ENCODE results near the gene IFT74. TPM values are rescaled to one million over a fixed set of nuclear protein-coding genes. Genes with fewer than 3 reads are reported as not detected.

IFT74 gene
- total and polyA plus RNA-seq, 10 of the 15 experiments (the other 5 are each of a cell fraction or from before 2014, with no cell fraction given): 7.6 to 15.4 (median 12.3) TPM

DNA sequence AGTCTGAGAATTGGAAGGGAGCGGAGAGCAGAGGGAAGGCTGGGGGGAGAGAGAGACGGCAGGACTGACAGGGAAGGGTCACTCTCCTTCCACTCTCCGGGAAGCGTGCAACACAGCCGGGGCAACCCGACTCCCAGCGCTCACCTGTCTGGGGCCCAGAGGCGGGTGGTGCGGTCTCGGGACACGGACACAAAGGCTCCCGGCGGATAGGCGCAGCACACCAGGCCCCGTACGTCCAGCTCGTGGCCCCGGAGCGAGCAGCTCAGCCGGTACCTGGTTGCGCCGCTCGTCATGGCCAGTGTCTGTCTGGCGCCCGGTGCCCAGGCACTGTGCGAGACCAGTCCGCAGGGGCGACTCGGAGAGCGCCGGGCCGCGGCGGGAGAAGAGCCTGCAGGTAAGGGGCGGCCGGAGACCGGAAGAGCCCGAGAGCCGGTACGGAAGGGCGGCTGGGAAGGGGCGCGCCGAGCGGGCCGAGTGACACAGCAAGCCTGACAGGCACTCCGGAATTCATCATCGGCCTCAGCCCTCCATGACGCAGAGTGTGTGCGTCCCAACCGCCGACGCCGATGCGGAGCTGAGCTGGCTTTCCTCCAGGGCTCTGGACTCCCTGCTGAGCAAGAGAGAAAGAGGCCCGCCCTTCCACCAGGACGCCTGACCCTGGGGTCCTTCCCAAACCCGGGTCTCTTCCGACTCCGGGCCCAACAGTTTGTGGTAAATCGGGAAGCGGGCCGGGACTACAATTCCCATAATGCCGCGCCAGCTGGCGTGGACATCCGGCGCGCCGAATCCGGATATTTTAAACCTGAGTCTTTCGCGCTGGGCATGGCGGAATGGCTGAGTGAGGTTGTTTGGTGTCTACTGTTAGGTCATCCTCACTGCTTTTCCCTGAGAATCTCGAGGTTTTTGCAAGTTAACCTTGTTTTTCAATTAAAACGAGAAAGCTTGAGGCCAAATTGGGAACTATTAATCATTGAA, 9.2 kb upstream of the IFT74 start, which contains the start of gene PLAA (continued):
- TF ChIP-seq, protein P1, sequence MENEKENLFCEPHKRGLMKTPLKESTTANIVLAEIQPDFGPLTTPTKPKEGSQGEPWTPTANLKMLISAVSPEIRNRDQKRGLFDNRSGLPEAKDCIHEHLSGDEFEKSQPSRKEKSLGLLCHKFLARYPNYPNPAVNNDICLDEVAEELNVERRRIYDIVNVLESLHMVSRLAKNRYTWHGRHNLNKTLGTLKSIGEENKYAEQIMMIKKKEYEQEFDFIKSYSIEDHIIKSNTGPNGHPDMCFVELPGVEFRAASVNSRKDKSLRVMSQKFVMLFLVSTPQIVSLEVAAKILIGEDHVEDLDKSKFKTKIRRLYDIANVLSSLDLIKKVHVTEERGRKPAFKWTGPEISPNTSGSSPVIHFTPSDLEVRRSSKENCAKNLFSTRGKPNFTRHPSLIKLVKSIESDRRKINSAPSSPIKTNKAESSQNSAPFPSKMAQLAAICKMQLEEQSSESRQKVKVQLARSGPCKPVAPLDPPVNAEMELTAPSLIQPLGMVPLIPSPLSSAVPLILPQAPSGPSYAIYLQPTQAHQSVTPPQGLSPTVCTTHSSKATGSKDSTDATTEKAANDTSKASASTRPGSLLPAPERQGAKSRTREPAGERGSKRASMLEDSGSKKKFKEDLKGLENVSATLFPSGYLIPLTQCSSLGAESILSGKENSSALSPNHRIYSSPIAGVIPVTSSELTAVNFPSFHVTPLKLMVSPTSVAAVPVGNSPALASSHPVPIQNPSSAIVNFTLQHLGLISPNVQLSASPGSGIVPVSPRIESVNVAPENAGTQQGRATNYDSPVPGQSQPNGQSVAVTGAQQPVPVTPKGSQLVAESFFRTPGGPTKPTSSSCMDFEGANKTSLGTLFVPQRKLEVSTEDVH (IDR thresholded peaks at IDR 0.05; ENCODE audit: low read depth, partially characterized antibody): peak; percentile 95
- TF ChIP-seq SMC3 (IDR thresholded peaks at IDR 0.05; ENCODE audit: borderline replicate concordance, low read length) (no peak), SMARCA5 (IDR thresholded peaks at IDR 0.05) (0 out of 2 replicates have a peak, but pooled peaks have one; percentile 71), ZNF274 (IDR thresholded peaks at IDR 0.05; ENCODE audit: insufficient read depth, insufficient read length) (no peak), CBX3 (IDR thresholded peaks at IDR 0.05; ENCODE audit: borderline replicate concordance, low read depth) (no peak), CREB1 (IDR thresholded peaks at IDR 0.05; ENCODE audit: low read depth) (peak; percentile 99), IKZF1 (conservative IDR thresholded peaks at IDR 0.05) (peak; percentile 99), SIN3A (IDR thresholded peaks at IDR 0.05; ENCODE audit: low read depth, low read length) (peak; percentile 92), CTCF (IDR thresholded peaks at IDR 0.05 in 2 of 3, conservative IDR thresholded peaks at IDR 0.05 in 1 of 3; ENCODE audit: control insufficient read depth in 2 of 3, extremely low read depth in 1 of 3, insufficient read depth in 1 of 3, low read depth in 3 of 3, low read length in 3 of 3) (peak; percentile 10 to 28 (median 13); a peak in 1 of 6 replicates), TARDBP (IDR thresholded peaks at IDR 0.05; ENCODE audit: borderline replicate concordance) (peak; percentile 79; the same call in 1 of the 2 replicates), POLR2A (IDR thresholded peaks at IDR 0.05; ENCODE audit: low read depth, low read length) (peak; percentile 87), POLR2AphosphoS5 (IDR thresholded peaks at IDR 0.05; ENCODE audit: low read length) (peak; percentile 86), MTA2 (IDR thresholded peaks at IDR 0.05; ENCODE audit: low read depth) (no peak), ZBTB11 (CRISPR knock-in tag; IDR thresholded peaks at IDR 0.05) (peak; percentile 54), IRF5 (IDR thresholded peaks at IDR 0.05; ENCODE audit: borderline replicate concordance) (no peak), EZH2 (IDR thresholded peaks at IDR 0.05; ENCODE audit: borderline replicate concordance, control insufficient read depth, low read depth, low read length) (no peak)
- TF ChIP-seq, protein P2, sequence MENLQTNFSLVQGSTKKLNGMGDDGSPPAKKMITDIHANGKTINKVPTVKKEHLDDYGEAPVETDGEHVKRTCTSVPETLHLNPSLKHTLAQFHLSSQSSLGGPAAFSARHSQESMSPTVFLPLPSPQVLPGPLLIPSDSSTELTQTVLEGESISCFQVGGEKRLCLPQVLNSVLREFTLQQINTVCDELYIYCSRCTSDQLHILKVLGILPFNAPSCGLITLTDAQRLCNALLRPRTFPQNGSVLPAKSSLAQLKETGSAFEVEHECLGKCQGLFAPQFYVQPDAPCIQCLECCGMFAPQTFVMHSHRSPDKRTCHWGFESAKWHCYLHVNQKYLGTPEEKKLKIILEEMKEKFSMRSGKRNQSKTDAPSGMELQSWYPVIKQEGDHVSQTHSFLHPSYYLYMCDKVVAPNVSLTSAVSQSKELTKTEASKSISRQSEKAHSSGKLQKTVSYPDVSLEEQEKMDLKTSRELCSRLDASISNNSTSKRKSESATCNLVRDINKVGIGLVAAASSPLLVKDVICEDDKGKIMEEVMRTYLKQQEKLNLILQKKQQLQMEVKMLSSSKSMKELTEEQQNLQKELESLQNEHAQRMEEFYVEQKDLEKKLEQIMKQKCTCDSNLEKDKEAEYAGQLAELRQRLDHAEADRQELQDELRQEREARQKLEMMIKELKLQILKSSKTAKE (IDR thresholded peaks at IDR 0.05; ENCODE audit: low read depth, poor library complexity, severe bottlenecking): peak; percentile 24

Measured in GM12878 (cell line).